HepG2 (cell line): ENCODE results near the gene MGMT. TPM values are rescaled to one million over a fixed set of nuclear protein-coding genes. Genes with fewer than 3 reads are reported as not detected.

Experiments used
- ATAC-seq: fragments of 200-7000 bp; cut with Tn5 transposase; 3 replicates; pipeline ENCODE4 v1.9.1; 2020; ENCODE audit warnings: mild to moderate bottlenecking, moderate library complexity
- BruUV-seq: library from RNA; stranded (reverse); fragments of 400-500 nt; replicated peaks from 2 replicates; lab custom pipeline; 2021; lab: Mats Ljungman, UMichigan
- CTCF ChIA-PET: fragments of 300-600 bp; formaldehyde crosslinking; extraction: SDS; loops from one replicate; lab custom pipeline; 2021; ENCODE audit warnings: low total read pairs, inconsistent platforms, low intra/inter-chr PET ratio; lab: Yijun Ruan, JAX
- POLR2A ChIA-PET: fragments of 350-600 bp; sonication (Branson Sonifier 250); formaldehyde crosslinking; loops from one replicate; lab custom pipeline; 2020; ENCODE audit warnings: antibody characterized with exemption, inconsistent platforms; lab: Yijun Ruan, JAX
- DNase-seq: peaks from one replicate; pipeline ENCODE4 v3.0.0-alpha.2; 2015; ENCODE audit warnings: low spot score
- FAIRE-seq: peaks from 3 replicates; lab custom pipeline; 2011; peaks lifted over from hg19 to GRCh38; lab: Jason Lieb, UNC
- H2AFZ ChIP-seq: one replicate; pipeline ENCODE4 v1.6.1; 2011; ENCODE audit warnings: low read length, inconsistent platforms
- H3K27ac ChIP-seq: fragments of 300-600 bp; 3 replicates; pipeline ENCODE4 v1.8.0; 2011; ENCODE audit warnings: mixed run types, mild to moderate bottlenecking, mixed read lengths, low read length, inconsistent platforms; ENCODE audit not compliant: insufficient read depth; ENCODE audit errors: extremely low read length
- H3K27me3 ChIP-seq, 2 experiments: fragments of 200-600 bp in 1 of 2; 2 replicates in 1 of 2; 3 replicates in 1 of 2; pipeline versions ENCODE4 v1.6.0 to v1.8.0; 2011; ENCODE audit warnings: low read length in 2 of 2, mild to moderate bottlenecking in 2 of 2, moderate library complexity in 2 of 2, inconsistent platforms in 1 of 2; ENCODE audit not compliant: insufficient read depth in 2 of 2, control insufficient read depth in 1 of 2
- H3K36me3 ChIP-seq, 2 experiments: fragments of 200-600 bp in 1 of 2; replicated peaks in 1 of 2; 2 replicates in 1 of 2; 3 replicates in 1 of 2; pipeline versions ENCODE4 v1.5.1 to v1.8.0; 2011; ENCODE audit warnings: low read length in 2 of 2, inconsistent platforms in 1 of 2; ENCODE audit not compliant: insufficient read depth in 2 of 2, control insufficient read depth in 1 of 2
- H3K4me1 ChIP-seq: 2 replicates; pipeline ENCODE4 v1.5.1; 2012; ENCODE audit warnings: low read length, inconsistent platforms; ENCODE audit not compliant: insufficient read depth
- H3K4me2 ChIP-seq: 2 replicates; pipeline ENCODE4 v1.6.0; 2011; ENCODE audit warnings: low read depth, low read length, inconsistent platforms
- H3K4me3 ChIP-seq, 3 experiments: fragments of 200-600 bp in 1 of 3; sonication (generic), shearing (Covaris generic) in 1 of 3; replicated peaks in 1 of 3; 2 replicates each; pipeline ENCODE4 v1.5.1; 2011 to 2016; ENCODE audit warnings: low read length in 3 of 3, inconsistent platforms in 2 of 3, low read depth in 2 of 3, mild to moderate bottlenecking in 2 of 3, control low read depth in 1 of 3, mixed read lengths in 1 of 3; ENCODE audit not compliant: insufficient read depth in 1 of 3
- H3K79me2 ChIP-seq: one replicate; pipeline ENCODE4 v1.6.1; 2011; ENCODE audit warnings: low read length, inconsistent platforms; ENCODE audit not compliant: insufficient read depth
- H3K9ac ChIP-seq: 2 replicates; pipeline ENCODE4 v1.6.0; 2011; ENCODE audit warnings: mild to moderate bottlenecking, low read depth, low read length, inconsistent platforms; ENCODE audit not compliant: insufficient read depth
- H3K9me3 ChIP-seq: 2 replicates; pipeline ENCODE4 v1.5.1; 2012; ENCODE audit warnings: mild to moderate bottlenecking, low read length
- H4K20me1 ChIP-seq: 2 replicates; pipeline ENCODE4 v1.6.0; 2011; ENCODE audit warnings: inconsistent platforms, mild to moderate bottlenecking, low read length, moderate library complexity; ENCODE audit not compliant: insufficient read depth
- CHCHD3 ChIP-seq: sonication (generic); formaldehyde crosslinking; IDR thresholded peaks from 2 replicates; pipeline ENCODE4 v1.8.0; 2022; ENCODE audit warnings: mild to moderate bottlenecking, missing genetic modification reagents, moderate library complexity
- EP300 ChIP-seq, 3 experiments: sonication (generic) in 1 of 3; formaldehyde crosslinking in 1 of 3; IDR thresholded peaks; 2 replicates each; pipeline versions ENCODE4 v1.5.1 to v1.6.1; 2011 to 2020; ENCODE audit warnings: low read depth in 2 of 3, low read length in 2 of 3, borderline replicate concordance in 1 of 3, improper control_type of control experiment in 1 of 3, mild to moderate bottlenecking in 1 of 3, missing genetic modification reagents in 1 of 3, moderate library complexity in 1 of 3
- HNRNPL ChIP-seq: fragments of 200-400 bp; formaldehyde crosslinking; IDR thresholded peaks from 2 replicates; pipeline ENCODE4 v1.6.1; 2017; ENCODE audit warnings: mild to moderate bottlenecking, low read depth, low read length
- JUND ChIP-seq: sonication (generic); formaldehyde crosslinking; IDR thresholded peaks from 2 replicates; pipeline ENCODE4 v1.8.0; 2022; ENCODE audit warnings: mild to moderate bottlenecking, missing genetic modification reagents
- MIER3 ChIP-seq: IDR thresholded peaks from 2 replicates; pipeline ENCODE4 v1.6.1; 2016; ENCODE audit warnings: missing compliant biosample characterization, borderline replicate concordance
- RBM39 ChIP-seq: fragments of 200-400 bp; formaldehyde crosslinking; IDR thresholded peaks from one replicate; pipeline ENCODE4 v1.6.1; 2018; ENCODE audit warnings: antibody characterized with exemption, mild to moderate bottlenecking, low read depth, low read length; ENCODE audit not compliant: poor library complexity, severe bottlenecking
- SMARCE1 ChIP-seq: fragments of 450-650 bp; IDR thresholded peaks from 2 replicates; pipeline ENCODE4 v1.6.1; 2017; ENCODE audit warnings: borderline replicate concordance
- SNAPC5 ChIP-seq: sonication (generic); formaldehyde crosslinking; IDR thresholded peaks from 2 replicates; pipeline ENCODE4 v1.8.1; 2023; ENCODE audit warnings: mild to moderate bottlenecking, missing genetic modification reagents, borderline replicate concordance
- ZBTB38 ChIP-seq: sonication (generic); formaldehyde crosslinking; IDR thresholded peaks from 2 replicates; pipeline ENCODE4 v1.5.1; 2020; ENCODE audit warnings: mild to moderate bottlenecking, missing genetic modification reagents
- ZFYVE20 ChIP-seq: sonication (generic); formaldehyde crosslinking; IDR thresholded peaks from 2 replicates; pipeline ENCODE4 v1.8.0; 2023; ENCODE audit warnings: low read depth, mild to moderate bottlenecking, moderate library complexity, missing genetic modification reagents, borderline replicate concordance
- ZNF224 ChIP-seq: sonication (generic); formaldehyde crosslinking; IDR thresholded peaks from 2 replicates; pipeline ENCODE4 v1.5.0; 2020; ENCODE audit warnings: mild to moderate bottlenecking, missing genetic modification reagents
- ZNF230 ChIP-seq: sonication (generic); formaldehyde crosslinking; IDR thresholded peaks from 2 replicates; pipeline ENCODE4 v1.4.0; 2020; ENCODE audit warnings: mild to moderate bottlenecking, missing genetic modification reagents
- ZNF574 ChIP-seq: sonication (generic); formaldehyde crosslinking; IDR thresholded peaks from 2 replicates; pipeline ENCODE4 v1.4.0; 2020; ENCODE audit warnings: missing genetic modification reagents
- ZNF776 ChIP-seq: sonication (generic); formaldehyde crosslinking; IDR thresholded peaks from 2 replicates; pipeline ENCODE4 v1.4.0; 2020; ENCODE audit warnings: mild to moderate bottlenecking, missing genetic modification reagents
- WGBS: methylation state at CpG from one replicate; pipeline ENCODE4 v1.1.6; 2017; ENCODE audit warnings: low lambda C conversion rate; 5-methylcytosine and 5-hydroxymethylcytosine counted together
- in situ Hi-C: cut with HindIII; loops from 2 replicates; pipeline ENCODE4 v1.10.0; 2017; ENCODE audit warnings: low pct_unique_long_range_greater_than_20kb; ENCODE audit not compliant: extremely low pct_ligation_motif_present
- intact Hi-C: fragments of 100-400 bp; cut with micrococcal nuclease; formaldehyde crosslinking; loops from one replicate; pipeline ENCODE4 v1.10.0; 2022; ENCODE audit not compliant: unreplicated experiment
- polyA plus RNA-seq, 8 experiments: library from polyadenylated mRNA; depleted of rRNA in 3 of 8; stranded (reverse) in 7 of 8; unstranded in 1 of 8; fragments of >200 nt; fragmentation: Illumina TruSeq in 4 of 8; extraction: Trizol in 4 of 8; gene quantifications; 2 replicates each; pipeline versions ENCODE4 v1.2.1 to v1.2.3, GENCODE V29; 2011 to 2016; ENCODE audit warnings: low read depth in 4 of 8, missing spikeins in 1 of 8, mixed read lengths in 1 of 8; ENCODE audit not compliant: insufficient read depth in 1 of 8
- total RNA-seq, 5 experiments: library from RNA; depleted of rRNA; stranded (reverse); fragments of >200 nt; fragmentation: Illumina TruSeq; extraction: Trizol; gene quantifications; 2 replicates each; pipeline ENCODE4 v1.2.3, GENCODE V29; 2016; ENCODE audit warnings: low read depth in 1 of 5
- TF ChIP-seq, protein P1 (sequence below): sonication (generic); formaldehyde crosslinking; IDR thresholded peaks from 2 replicates; pipeline ENCODE4 v1.5.0; 2020; ENCODE audit warnings: missing genetic modification reagents
- TF ChIP-seq, protein P2 (sequence below): sonication (generic); formaldehyde crosslinking; IDR thresholded peaks from 2 replicates; pipeline ENCODE4 v1.4.0; 2020; ENCODE audit warnings: missing genetic modification reagents

Gene MGMT
- total and polyA plus RNA-seq, 2 of the 13 experiments (the other 11 are each of a cell fraction or from before 2014, with no cell fraction given) = 12.0 to 19.5 TPM

GRCh38 chr10:129621693-129622092 is 154.7 kb downstream of the MGMT start (continued):
- TF ChIP-seq, protein P1, sequence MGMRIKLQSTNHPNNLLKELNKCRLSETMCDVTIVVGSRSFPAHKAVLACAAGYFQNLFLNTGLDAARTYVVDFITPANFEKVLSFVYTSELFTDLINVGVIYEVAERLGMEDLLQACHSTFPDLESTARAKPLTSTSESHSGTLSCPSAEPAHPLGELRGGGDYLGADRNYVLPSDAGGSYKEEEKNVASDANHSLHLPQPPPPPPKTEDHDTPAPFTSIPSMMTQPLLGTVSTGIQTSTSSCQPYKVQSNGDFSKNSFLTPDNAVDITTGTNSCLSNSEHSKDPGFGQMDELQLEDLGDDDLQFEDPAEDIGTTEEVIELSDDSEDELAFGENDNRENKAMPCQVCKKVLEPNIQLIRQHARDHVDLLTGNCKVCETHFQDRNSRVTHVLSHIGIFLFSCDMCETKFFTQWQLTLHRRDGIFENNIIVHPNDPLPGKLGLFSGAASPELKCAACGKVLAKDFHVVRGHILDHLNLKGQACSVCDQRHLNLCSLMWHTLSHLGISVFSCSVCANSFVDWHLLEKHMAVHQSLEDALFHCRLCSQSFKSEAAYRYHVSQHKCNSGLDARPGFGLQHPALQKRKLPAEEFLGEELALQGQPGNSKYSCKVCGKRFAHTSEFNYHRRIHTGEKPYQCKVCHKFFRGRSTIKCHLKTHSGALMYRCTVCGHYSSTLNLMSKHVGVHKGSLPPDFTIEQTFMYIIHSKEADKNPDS (CRISPR knock-in tag) = no peak
- no peak for TF ChIP-seq EP300 (IDR thresholded peaks at IDR 0.05; ENCODE audit: low read depth in 2 of 2, low read length in 2 of 2)
- TF ChIP-seq EP300 (CRISPR knock-in tag; IDR thresholded peaks at IDR 0.05; ENCODE audit: borderline replicate concordance) = no peak
- no peak for TF ChIP-seq ZNF230
- no peak for TF ChIP-seq ZNF574 (CRISPR knock-in tag)
- TF ChIP-seq ZFYVE20 (CRISPR knock-in tag) = no peak
- TF ChIP-seq RBM39 = no peak

DNA sequence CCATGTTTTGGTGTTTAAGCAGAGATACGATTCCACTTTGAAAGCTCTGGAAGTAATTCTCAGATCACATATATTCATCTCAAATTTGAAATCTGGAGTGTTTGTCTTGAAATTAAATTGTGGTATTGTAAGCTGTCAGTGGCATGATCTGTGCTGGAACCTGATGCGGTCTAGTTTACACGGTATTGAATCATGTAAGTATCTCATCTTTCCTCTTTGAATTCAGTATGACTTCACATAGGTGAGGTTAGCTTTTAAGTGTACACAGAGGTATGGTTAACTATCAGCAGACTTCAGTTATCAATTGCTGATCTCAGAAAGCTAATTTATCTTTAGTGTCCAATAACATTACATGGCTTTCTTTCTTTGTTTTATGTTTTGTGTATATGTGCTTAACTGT is 155.2 kb downstream of the MGMT start:
- H4K20me1 ChIP-seq = no peaks in the 10 kb centered on the region
- no peak overlapping the region for H3K9ac ChIP-seq
- DNase-seq (no peak), FAIRE-seq (no peak), ATAC-seq (no peak)
- 83% methylated on average over 3 of the region's 3 CpGs for WGBS
- peaks cover 11% of the 10 kb centered on the region; the same call in 1 of the 2 replicates for H3K9me3 ChIP-seq
- H3K79me2 ChIP-seq = no peaks in the 10 kb centered on the region
- no peaks in the 10 kb centered on the region for H3K4me1 ChIP-seq
- no peaks in the 10 kb centered on the region for H3K36me3 ChIP-seq
- intact Hi-C loops = no loop called here
- CTCF ChIA-PET = no interaction called here
- H2AFZ ChIP-seq = no peak overlapping the region
- in situ Hi-C loops = no loop called here
- no peak overlapping the region for H3K4me3 ChIP-seq
- H3K27ac ChIP-seq = no peak overlapping the region
- POLR2A ChIA-PET = no interaction called here
- H3K4me2 ChIP-seq = no peak overlapping the region
- H3K27me3 ChIP-seq = no peaks in the 10 kb centered on the region; a peak in 1 of 5 replicates
- no TSS peak for BruUV-seq
- TF ChIP-seq HNRNPL = no peak
- TF ChIP-seq, protein P2, sequence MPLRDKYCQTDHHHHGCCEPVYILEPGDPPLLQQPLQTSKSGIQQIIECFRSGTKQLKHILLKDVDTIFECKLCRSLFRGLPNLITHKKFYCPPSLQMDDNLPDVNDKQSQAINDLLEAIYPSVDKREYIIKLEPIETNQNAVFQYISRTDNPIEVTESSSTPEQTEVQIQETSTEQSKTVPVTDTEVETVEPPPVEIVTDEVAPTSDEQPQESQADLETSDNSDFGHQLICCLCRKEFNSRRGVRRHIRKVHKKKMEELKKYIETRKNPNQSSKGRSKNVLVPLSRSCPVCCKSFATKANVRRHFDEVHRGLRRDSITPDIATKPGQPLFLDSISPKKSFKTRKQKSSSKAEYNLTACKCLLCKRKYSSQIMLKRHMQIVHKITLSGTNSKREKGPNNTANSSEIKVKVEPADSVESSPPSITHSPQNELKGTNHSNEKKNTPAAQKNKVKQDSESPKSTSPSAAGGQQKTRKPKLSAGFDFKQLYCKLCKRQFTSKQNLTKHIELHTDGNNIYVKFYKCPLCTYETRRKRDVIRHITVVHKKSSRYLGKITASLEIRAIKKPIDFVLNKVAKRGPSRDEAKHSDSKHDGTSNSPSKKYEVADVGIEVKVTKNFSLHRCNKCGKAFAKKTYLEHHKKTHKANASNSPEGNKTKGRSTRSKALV (CRISPR knock-in tag) = no peak
- no peak for TF ChIP-seq ZNF224 (CRISPR knock-in tag)
- no peak for TF ChIP-seq CHCHD3 (CRISPR knock-in tag)
- TF ChIP-seq MIER3 (CRISPR knock-in tag) = no peak
- TF ChIP-seq JUND = no peak
- no peak for TF ChIP-seq SMARCE1
- TF ChIP-seq SNAPC5 (CRISPR knock-in tag) = no peak
- no peak for TF ChIP-seq ZNF776 (CRISPR knock-in tag)
- TF ChIP-seq ZBTB38 (CRISPR knock-in tag) = no peak
